Hematopoietic multipotent progenitor cell (in vitro differentiated cells): Measurements from ENCODE around the gene SPDYE6. TPM values are rescaled to one million over a fixed set of nuclear protein-coding genes. Genes with fewer than 3 reads are reported as not detected.
"Not testable (repeated sequence)": the region's sequence is repeated elsewhere in the genome, so short reads cannot be mapped to it uniquely, and the experiment has no call there.

Source experiments
- DNase-seq, 3 donors: peaks; one replicate each; pipeline ENCODE4 v3.0.0-alpha.2; 2011 to 2015; ENCODE audit warnings: low read depth in 2 of 3, low spot score in 2 of 3
- total RNA-seq: library from RNA; depleted of rRNA; stranded (reverse); fragments of >200 nt; gene quantifications from one replicate; pipeline ENCODE4 v1.2.3, GENCODE V29; 2012

The SPDYE6 gene
- total RNA-seq, 1 donor = not detected

GRCh38 chr7:102364394-102364886 lies 8.2 kb upstream of the SPDYE6 start:
- not testable (repeated sequence) for DNase-seq

GRCh38 chr7:102363549-102364393 lies 7.5 kb upstream of the SPDYE6 start:
- DNase-seq = peak; percentile 74 to 99 (median 96)

GRCh38 chr7:102346983-102347382 lies 9.3 kb downstream of the SPDYE6 start:
- not testable (repeated sequence) for DNase-seq

- DNase-seq = not testable (repeated sequence)
Observed at GRCh38 chr7:102340599-102341368, 15.5 kb downstream of the SPDYE6 start.

GRCh38 chr7:102337420-102337819 lies 18.8 kb downstream of the SPDYE6 start:
- not testable (repeated sequence) for DNase-seq

GRCh38 chr7:102337002-102337401 lies 19.2 kb downstream of the SPDYE6 start:
- DNase-seq = not testable (repeated sequence)

GRCh38 chr7:102335574-102335973 lies 20.7 kb downstream of the SPDYE6 start:
- DNase-seq = not testable (repeated sequence)

GRCh38 chr7:102330666-102331460 lies 25.4 kb downstream of the SPDYE6 start:
- not testable (repeated sequence) for DNase-seq

GRCh38 chr7:102329366-102329765 lies 26.9 kb downstream of the SPDYE6 start:
- not testable (repeated sequence) for DNase-seq

- DNase-seq = not testable (repeated sequence)
Observed at GRCh38 chr7:102328863-102329262, 27.4 kb downstream of the SPDYE6 start.

GRCh38 chr7:102327183-102327582 lies 29.1 kb downstream of the SPDYE6 start:
- not testable (repeated sequence) for DNase-seq

- no peak for DNase-seq
Observed at GRCh38 chr7:102326157-102326889, 29.9 kb downstream of the SPDYE6 start.

GRCh38 chr7:102325106-102325505 lies 31.1 kb downstream of the SPDYE6 start:
- not testable (repeated sequence) for DNase-seq

- DNase-seq = no peak
Observed at GRCh38 chr7:102323914-102324195, 32.4 kb downstream of the SPDYE6 start.

GRCh38 chr7:102322202-102322715 lies 34.0 kb downstream of the SPDYE6 start:
- DNase-seq = no peak

GRCh38 chr7:102321351-102322201 lies 34.7 kb downstream of the SPDYE6 start:
- peak in 1 of 3 donors; percentile 44 for DNase-seq

GRCh38 chr7:102320601-102321350 lies 35.5 kb downstream of the SPDYE6 start:
- no peak for DNase-seq

- DNase-seq = no peak
Observed at GRCh38 chr7:102320181-102320580, 36.1 kb downstream of the SPDYE6 start.
